GM12864 (cell line): Measurements from ENCODE around the gene EIF4EBP3.
"Not testable (repeated sequence)": the region's sequence is repeated elsewhere in the genome, so short reads cannot be mapped to it uniquely, and the experiment has no call there.

Experiments used
- DNase-seq: peaks from one replicate; pipeline ENCODE4 v3.0.0-alpha.2; 2011; ENCODE audit warnings: low read depth
- H3K4me3 ChIP-seq: 2 replicates; pipeline ENCODE4 v1.5.1; 2011; ENCODE audit warnings: mild to moderate bottlenecking, low read depth, low read length, control low read depth
- TF ChIP-seq, protein P1 (sequence below): IDR thresholded peaks from 2 replicates; pipeline ENCODE4 v1.5.1; 2011; ENCODE audit warnings: low read depth, mild to moderate bottlenecking, moderate library complexity, low read length, control low read depth, inconsistent platforms; ENCODE audit errors: missing control alignments

The EIF4EBP3 gene

DNA sequence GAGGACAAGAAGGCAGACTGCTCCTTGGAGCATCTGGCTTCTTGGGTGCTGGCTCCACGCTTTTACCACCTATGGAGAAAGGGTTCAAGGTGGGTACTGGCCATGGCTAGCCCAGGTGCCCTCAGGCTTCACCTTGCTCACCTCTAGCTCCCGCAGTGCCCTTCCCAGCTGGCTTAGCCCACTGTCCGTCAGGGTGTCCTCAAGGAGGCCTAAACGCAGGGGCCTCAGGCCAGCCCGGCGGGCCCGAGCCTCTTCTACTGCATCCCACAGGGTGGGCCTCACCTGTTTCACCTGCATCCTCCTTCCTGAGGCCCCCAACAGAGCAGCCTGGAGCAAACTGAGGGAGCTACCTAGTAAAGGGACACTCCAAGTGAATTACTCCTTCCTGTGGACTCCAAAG is 26.2 kb downstream of the EIF4EBP3 start:
- TF ChIP-seq, protein P1, sequence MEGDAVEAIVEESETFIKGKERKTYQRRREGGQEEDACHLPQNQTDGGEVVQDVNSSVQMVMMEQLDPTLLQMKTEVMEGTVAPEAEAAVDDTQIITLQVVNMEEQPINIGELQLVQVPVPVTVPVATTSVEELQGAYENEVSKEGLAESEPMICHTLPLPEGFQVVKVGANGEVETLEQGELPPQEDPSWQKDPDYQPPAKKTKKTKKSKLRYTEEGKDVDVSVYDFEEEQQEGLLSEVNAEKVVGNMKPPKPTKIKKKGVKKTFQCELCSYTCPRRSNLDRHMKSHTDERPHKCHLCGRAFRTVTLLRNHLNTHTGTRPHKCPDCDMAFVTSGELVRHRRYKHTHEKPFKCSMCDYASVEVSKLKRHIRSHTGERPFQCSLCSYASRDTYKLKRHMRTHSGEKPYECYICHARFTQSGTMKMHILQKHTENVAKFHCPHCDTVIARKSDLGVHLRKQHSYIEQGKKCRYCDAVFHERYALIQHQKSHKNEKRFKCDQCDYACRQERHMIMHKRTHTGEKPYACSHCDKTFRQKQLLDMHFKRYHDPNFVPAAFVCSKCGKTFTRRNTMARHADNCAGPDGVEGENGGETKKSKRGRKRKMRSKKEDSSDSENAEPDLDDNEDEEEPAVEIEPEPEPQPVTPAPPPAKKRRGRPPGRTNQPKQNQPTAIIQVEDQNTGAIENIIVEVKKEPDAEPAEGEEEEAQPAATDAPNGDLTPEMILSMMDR = no peak
- no peak overlapping the region for H3K4me3 ChIP-seq
- DNase-seq = no peak

DNA sequence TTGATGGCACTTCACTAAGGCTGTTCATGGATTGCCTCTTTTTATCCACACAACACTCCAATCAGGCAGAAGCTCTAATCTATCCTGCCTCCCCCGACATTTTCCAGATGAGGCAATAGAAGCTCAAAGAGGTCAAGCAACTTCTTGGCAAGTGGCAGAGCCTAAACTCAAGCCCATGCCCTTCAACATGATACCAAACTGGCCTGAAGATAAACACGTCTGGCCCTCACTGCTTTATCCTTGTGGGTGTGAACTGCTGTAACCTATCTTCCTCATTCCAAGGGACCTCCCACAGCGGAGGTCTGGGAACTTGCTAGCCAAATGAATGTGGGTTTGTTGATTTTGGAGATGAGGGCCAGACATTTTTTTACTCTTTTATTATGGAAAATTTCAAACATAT is 26.7 kb downstream of the EIF4EBP3 start:
- TF ChIP-seq, protein P1 = no peak
- DNase-seq = no peak

DNA sequence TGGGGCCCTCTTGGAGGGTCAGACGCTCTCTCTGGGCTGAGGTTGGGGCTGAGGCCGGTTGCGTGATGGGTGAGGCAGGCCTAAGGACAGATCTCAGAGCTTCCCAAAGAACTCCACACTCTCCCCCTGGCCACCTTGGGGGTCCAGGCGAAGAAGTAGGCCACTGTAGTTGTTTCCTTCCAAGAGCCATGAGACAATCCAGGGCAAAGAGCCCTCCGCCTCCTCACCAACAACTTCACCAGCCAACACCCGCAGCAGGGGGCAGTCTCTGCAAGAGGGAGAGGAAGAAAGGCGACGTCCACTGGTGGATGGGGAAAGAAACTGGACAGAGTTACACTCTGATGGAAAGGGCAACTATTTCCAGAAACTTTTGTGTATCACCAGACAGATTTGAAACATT is 27.8 kb downstream of the EIF4EBP3 start:
- no peak overlapping the region for H3K4me3 ChIP-seq
- TF ChIP-seq, protein P1 = no peak
- DNase-seq = no peak

More for the DNA sequence above, 26.7 kb downstream of the EIF4EBP3 start:
- no peak overlapping the region for H3K4me3 ChIP-seq

DNA sequence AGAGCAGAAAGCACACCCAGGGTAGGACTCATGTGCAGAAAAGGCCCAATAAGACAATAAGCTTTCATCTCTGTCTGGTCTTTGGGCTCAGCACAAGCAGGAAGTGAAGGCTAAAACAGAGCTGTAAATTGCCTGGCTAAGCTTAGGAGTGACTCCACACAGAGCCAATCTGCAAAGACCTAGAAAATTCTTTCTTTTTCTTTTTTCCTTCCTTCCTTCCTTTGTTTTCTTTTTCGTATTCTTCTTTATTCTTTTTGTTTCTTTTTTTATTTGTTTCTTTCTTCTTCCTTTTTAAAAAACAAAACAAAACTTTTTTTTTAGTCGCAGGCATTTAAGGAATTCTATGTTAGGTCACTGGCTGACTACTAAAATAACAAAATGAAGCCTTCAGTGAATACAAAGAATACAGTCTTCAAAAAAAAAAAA is 29.3 kb downstream of the EIF4EBP3 start:
- no peak overlapping the region for H3K4me3 ChIP-seq
- TF ChIP-seq, protein P1 = no peak
- DNase-seq = no peak

DNA sequence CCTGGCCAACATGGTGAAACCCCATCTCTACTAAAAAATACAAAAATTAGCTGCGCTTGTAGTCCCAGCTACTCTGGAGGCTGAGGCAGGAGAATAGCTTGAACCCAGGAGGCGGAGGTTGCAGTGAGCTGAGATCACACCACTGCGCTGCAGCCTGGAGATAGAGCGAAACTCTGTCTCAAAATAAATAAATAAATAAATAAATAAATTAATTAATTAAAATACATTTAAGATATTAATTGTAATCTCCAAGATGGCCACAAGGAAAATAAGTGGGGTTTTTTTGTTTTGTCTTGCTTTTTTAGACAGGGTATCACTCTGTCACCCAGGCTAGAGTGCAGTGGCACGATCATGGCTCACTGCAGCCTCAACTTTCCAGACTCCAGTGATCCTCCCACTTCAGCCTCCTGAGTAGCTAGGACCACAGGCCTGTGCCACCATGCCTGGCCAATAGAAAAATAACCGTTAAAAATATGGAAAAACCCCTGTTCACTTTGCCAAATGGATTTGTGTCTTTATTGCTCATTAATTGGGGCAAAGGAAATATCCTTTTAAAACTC is 31.8 kb downstream of the EIF4EBP3 start:
- not testable (repeated sequence) for DNase-seq, H3K4me3 ChIP-seq

DNA sequence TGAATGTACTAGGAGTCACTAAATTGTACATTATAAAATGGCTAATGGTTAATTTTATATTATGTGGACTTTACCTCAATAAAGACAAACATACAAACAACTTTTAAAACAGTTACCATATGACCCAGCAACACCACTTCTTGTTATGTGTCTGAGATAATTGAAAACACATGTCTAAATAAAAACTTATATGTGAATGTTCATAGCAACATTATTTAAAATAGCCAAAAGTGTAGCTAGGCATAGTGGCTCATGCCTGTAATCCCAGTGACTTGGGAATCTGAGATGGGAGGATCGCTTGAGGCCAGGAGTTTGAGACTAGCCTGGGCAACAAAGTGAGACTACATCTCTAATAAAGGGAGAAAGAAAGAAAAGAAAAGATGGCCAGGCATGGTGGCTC is 40.0 kb downstream of the EIF4EBP3 start:
- TF ChIP-seq, protein P1 = no peak
- no peak for DNase-seq
- no peak overlapping the region for H3K4me3 ChIP-seq

DNA sequence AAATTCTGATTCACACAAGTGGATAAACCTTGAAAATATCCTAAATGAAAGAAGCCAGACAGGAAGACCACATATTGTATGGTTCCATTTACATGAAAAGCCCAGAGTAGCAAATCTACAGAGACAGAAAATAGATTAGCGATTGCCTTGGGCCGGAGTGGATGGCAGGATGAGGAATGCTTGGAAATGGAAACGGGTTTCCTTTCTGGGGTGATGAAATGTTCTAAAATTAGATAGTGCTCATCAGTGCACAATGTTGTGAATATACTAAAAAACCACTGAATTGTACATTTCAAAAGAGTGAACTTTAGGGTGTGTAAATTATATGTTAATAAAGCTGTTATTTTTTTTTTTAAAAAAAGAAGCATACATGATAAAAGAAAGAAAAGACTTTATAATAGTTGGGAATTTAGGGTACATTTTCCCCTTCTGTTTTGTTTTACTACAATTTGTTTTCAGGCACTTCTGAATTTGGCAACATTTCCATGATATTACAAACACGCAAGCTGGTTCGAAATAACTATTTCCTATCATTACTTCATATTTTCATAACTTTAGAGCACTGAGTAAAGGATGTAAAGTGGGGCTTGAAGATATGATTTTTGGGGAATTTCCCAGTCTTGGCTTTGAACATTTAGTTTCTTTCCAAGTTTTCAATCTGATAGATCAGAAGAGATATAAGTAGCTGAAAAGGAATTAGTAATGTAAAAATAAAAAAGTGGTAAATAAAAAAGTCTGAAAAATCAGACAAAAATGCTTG is 41.0 kb downstream of the EIF4EBP3 start:
- TF ChIP-seq, protein P1 = no peak
- no peak overlapping the region for H3K4me3 ChIP-seq
- no peak for DNase-seq
